Activated T-helper 1 cell treated with anti-CD3 and anti-CD28 coated beads, Interleukin-12 subunit alpha, Interleukin-12 subunit beta, Interleukin-2, Interleukin-4 antibody, amounts not matched to agents 30 ng/mL and 10 ng/mL and 1 ng/mL, durations not matched to agents 14 hours and 24 hours and 36 hours (primary cell): ENCODE results near the gene NUP58. TPM values are rescaled to one million over a fixed set of nuclear protein-coding genes. Genes with fewer than 3 reads are reported as not detected.
A peak's percentile ranks its signal among the peaks of the same experiment; 100 is the strongest.

ENCODE experiments used
- DNase-seq: peaks from one replicate; pipeline ENCODE4 v3.0.0; 2021; ENCODE audit warnings: low spot score
- H3K27ac Mint-ChIP-seq: one replicate; pipeline ENCODE4 v1.8.0; 2021; ENCODE audit warnings: mild to moderate bottlenecking, mixed read lengths
- H3K27me3 Mint-ChIP-seq: one replicate; pipeline ENCODE4 v1.8.0; 2022; ENCODE audit warnings: mild to moderate bottlenecking, moderate library complexity, mixed read lengths; ENCODE audit not compliant: insufficient read depth
- H3K36me3 Mint-ChIP-seq: one replicate; pipeline ENCODE4 v1.8.0; 2021; ENCODE audit warnings: low read depth, mixed read lengths
- H3K4me1 Mint-ChIP-seq: one replicate; pipeline ENCODE4 v1.8.0; 2021; ENCODE audit warnings: low read depth, mixed read lengths
- H3K4me3 Mint-ChIP-seq: one replicate; pipeline ENCODE4 v1.8.0; 2021; ENCODE audit warnings: mild to moderate bottlenecking, moderate library complexity, mixed read lengths
- H3K9me3 Mint-ChIP-seq: one replicate; pipeline ENCODE4 v1.8.0; 2021; ENCODE audit warnings: mixed read lengths
- intact Hi-C: fragments of 100-400 bp; cut with micrococcal nuclease; formaldehyde crosslinking; loops from one replicate; pipeline ENCODE4 v1.15.1; 2024
- total RNA-seq: library from RNA; stranded (reverse); gene quantifications from 2 replicates; pipeline ENCODE4 v1.2.3, GENCODE V29; 2022

Gene NUP58
- total RNA-seq, result 131 and 142 TPM in 2 replicates

DNA sequence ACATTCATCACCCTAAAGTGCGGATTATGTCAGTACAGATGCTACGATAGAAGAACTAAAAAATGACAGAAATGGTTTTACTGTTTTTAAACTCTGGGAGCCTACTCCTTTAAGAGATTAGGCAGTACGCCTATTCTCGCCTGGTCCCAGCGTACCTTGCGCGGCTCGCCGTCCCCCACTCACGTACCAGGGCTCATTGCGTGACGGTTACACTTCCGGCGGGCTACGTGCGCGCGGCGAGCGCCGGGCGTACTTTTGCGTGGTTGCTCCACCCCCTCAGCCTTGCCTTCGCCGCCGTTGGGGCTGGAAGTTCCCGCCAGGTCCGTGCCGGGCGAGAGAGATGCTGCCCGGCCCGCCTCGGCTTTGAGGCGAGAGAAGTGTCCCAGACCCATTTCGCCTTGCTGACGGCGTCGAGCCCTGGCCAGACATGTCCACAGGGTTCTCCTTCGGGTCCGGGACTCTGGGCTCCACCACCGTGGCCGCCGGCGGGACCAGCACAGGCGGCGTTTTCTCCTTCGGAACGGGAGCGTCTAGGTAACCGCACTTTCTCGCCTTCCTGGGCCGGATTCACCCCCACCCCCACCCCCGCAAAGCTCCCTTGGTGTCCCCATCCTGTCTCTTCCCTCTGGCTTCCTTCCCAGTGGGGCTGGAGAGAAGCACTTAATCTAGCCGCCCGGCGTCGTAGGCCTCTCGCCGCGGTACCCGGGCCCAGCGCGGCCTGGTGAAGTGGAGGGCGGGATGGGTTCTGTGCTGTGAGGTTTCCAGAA lies at the start of gene NUP58:
Gene NUP58 (plus strand): TSS at position 279 of the 767 bp plus-strand sequence. CDS start 149 bp downstream, at position 428.
- DNase-seq, result peak; percentile 94
- Mint-ChIP-seq H3K27me3 (peaks cover 4% of the 10 kb centered on the region), H3K36me3 (peaks cover 27% of the 10 kb centered on the region), H3K9me3 (no peaks in the 10 kb centered on the region), H3K4me1 (peaks cover 36% of the 10 kb centered on the region), H3K27ac (peak within 1 kb of the TSS; percentile 94), H3K4me3 (peak within 1 kb of the TSS; percentile 96)
- intact Hi-C loops, result loop anchor here (1.0 to 10.0 kb wide), 8 partner anchors 14 to 1951 kb away; partner anchors contain the start of genes MTMR6, PARP4 and RPL21

DNA sequence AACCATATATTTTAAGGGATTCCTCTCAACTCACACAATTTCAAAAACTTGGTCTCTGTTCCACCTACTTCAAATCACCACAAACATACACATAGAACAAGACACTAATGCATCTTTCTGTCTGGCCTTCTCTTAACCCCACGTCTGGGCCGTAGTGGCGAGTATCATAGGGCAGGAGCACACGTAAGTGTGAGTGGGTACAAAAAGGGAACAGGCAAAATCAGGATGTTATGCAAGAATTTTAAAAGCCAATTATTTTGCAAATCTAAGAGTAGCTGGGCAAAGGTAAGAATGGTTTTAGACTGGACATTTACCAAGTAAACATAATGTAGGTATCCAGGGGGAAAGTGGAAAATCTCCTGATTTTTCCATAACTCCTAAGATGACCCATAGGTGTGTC lies 49.2 kb upstream of the NUP58 start:
- no peak for DNase-seq
- intact Hi-C loops, result no loop called here
- Mint-ChIP-seq H3K4me3 (no peak overlapping the region), H3K27me3 (no peaks in the 10 kb centered on the region), H3K4me1 (no peaks in the 10 kb centered on the region), H3K27ac (no peak overlapping the region), H3K9me3 (no peaks in the 10 kb centered on the region), H3K36me3 (peaks cover 27% of the 10 kb centered on the region)

GRCh38 chr13:25252752-25253151 lies 48.7 kb upstream of the NUP58 start:
- intact Hi-C loops, result no loop called here
- Mint-ChIP-seq H3K9me3 (no peaks in the 10 kb centered on the region), H3K27me3 (no peaks in the 10 kb centered on the region), H3K27ac (no peak overlapping the region), H3K4me3 (no peak overlapping the region), H3K4me1 (no peaks in the 10 kb centered on the region), H3K36me3 (peaks cover 30% of the 10 kb centered on the region)
- DNase-seq, result no peak

DNA sequence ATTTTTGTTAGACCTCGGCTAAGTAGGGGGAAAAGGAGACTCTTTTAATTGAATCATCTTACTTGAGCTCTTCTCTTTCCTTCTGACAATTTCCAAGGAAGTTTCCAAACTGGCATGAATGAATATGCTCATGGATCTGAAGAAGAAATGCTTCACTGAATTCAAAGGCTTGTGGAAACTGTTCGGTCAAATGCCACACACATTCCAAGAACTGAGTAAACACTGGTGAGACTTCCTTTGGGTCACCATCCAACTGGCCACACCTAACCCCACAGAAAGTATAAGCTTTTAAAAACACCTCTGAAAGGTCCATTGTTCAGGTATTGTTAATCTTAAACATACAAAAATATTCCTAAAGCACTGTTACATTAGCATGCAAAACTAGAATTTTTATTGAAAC lies 47.7 kb upstream of the NUP58 start:
- Mint-ChIP-seq H3K4me1 (no peaks in the 10 kb centered on the region), H3K27me3 (no peaks in the 10 kb centered on the region), H3K4me3 (no peak overlapping the region), H3K36me3 (peaks cover 30% of the 10 kb centered on the region), H3K9me3 (no peaks in the 10 kb centered on the region), H3K27ac (no peak overlapping the region)
- intact Hi-C loops, result no loop called here
- DNase-seq, result no peak

DNA sequence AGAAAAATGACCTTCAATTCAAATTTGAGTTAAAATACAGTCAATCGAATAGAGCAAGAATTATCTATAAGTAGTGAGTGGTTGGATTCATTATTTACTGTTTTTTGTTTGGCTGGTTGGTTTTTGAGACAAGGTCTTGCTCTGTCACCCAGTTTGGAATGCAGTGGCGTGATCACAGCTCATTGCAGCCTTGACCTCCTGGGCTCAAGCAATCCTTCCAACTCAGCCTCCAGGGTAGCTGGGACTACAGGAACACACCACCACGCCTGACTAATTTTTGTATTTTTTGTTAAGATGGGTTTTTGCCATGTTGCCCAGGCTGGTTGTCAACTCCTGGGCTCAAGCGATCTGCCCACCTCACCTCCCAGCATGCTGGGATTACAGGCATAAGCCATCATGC lies 39.2 kb upstream of the NUP58 start:
- Mint-ChIP-seq H3K36me3 (peaks cover 21% of the 10 kb centered on the region), H3K27me3 (no peaks in the 10 kb centered on the region), H3K4me1 (no peaks in the 10 kb centered on the region), H3K27ac (no peak overlapping the region), H3K4me3 (no peak overlapping the region), H3K9me3 (no peaks in the 10 kb centered on the region)
- intact Hi-C loops, result no loop called here
- no peak for DNase-seq

GRCh38 chr13:25266706-25267105 lies 34.7 kb upstream of the NUP58 start:
- Mint-ChIP-seq H3K27me3 (no peaks in the 10 kb centered on the region), H3K36me3 (peaks cover 24% of the 10 kb centered on the region), H3K4me3 (no peak overlapping the region), H3K27ac (no peak overlapping the region), H3K9me3 (no peaks in the 10 kb centered on the region), H3K4me1 (no peaks in the 10 kb centered on the region)
- intact Hi-C loops, result loop anchor here (2.0 to 5.0 kb wide), 2 partner anchors 20 to 36 kb away; partner anchors contain the start of genes MTMR6 and NUP58
- DNase-seq, result no peak

- H3K4me1 Mint-ChIP-seq, result no peaks in the 10 kb centered on the region
- intact Hi-C loops, result loop anchor here (2.0 to 5.0 kb wide), 2 partner anchors 19 to 35 kb away; partner anchors contain the start of genes MTMR6 and NUP58
- no peak for DNase-seq
- no peaks in the 10 kb centered on the region for H3K9me3 Mint-ChIP-seq
- H3K36me3 Mint-ChIP-seq, result peaks cover 28% of the 10 kb centered on the region
- H3K27me3 Mint-ChIP-seq, result no peaks in the 10 kb centered on the region
- no peak overlapping the region for H3K27ac Mint-ChIP-seq
- H3K4me3 Mint-ChIP-seq, result no peak overlapping the region
Observed at GRCh38 chr13:25267715-25268114, 33.7 kb upstream of the NUP58 start.

DNA sequence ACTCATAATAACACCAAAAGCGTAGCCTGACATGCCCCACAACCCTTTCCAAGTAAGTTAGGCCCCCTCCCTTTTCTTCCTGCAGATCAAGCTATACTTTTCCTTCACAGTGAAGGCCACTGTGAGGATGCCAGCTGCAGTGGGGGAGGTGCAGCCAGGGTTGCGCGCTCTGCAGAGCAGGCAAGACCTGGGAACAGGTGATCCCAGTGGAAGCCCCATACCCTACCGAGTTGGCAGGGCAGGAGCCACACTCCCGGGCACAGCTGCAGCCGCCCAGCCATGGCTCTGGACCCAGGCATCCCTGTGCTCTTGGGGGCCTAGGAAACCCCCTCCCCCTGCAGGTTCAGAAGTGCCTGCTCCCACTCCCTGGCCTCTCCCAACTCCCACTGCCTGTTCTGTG lies 32.9 kb upstream of the NUP58 start:
- no peaks in the 10 kb centered on the region for H3K4me1 Mint-ChIP-seq
- no peak for DNase-seq
- peaks cover 26% of the 10 kb centered on the region for H3K36me3 Mint-ChIP-seq
- intact Hi-C loops, result loop anchor here (5.0 kb wide), 1 partner anchor 34 kb away; the partner anchor contains the start of gene NUP58
- no peaks in the 10 kb centered on the region for H3K27me3 Mint-ChIP-seq
- no peak overlapping the region for H3K27ac Mint-ChIP-seq
- H3K4me3 Mint-ChIP-seq, result no peak overlapping the region
- no peaks in the 10 kb centered on the region for H3K9me3 Mint-ChIP-seq

DNA sequence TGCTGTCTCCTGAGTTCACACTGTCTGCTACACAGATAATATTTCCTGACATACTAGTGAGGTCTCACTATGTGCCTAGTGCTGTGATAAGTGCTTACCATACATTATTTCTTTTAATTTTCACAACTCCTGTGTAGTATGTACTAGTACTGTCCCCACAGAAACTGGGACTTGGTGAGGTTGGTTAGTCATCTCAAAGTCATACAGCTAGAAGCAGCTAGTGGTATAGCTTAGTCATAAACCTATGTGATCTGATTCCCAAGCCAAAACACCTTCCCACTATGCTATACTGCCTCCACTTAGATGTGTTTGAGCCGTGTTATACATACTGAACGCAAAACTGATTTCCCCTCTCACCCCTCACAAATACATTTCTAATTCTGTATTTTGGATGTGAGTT lies 24.7 kb upstream of the NUP58 start:
- peaks cover 17% of the 10 kb centered on the region for H3K36me3 Mint-ChIP-seq
- H3K27me3 Mint-ChIP-seq, result no peaks in the 10 kb centered on the region
- no peaks in the 10 kb centered on the region for H3K9me3 Mint-ChIP-seq
- intact Hi-C loops, result loop anchor here (1.0 kb wide), 1 partner anchor 11 kb away; the partner anchor contains the start of gene MTMR6
- H3K27ac Mint-ChIP-seq, result no peak overlapping the region
- DNase-seq, result no peak
- peaks cover 46% of the 10 kb centered on the region for H3K4me1 Mint-ChIP-seq
- H3K4me3 Mint-ChIP-seq, result no peak overlapping the region

- H3K27ac Mint-ChIP-seq, result no peak overlapping the region
- peaks cover 72% of the 10 kb centered on the region for H3K4me1 Mint-ChIP-seq
- no peak for DNase-seq
- H3K4me3 Mint-ChIP-seq, result no peak overlapping the region
- H3K27me3 Mint-ChIP-seq, result no peaks in the 10 kb centered on the region
- intact Hi-C loops, result loop anchor here (10.0 kb wide), 3 partner anchors 604 to 1006 kb away; partner anchors contain the start of gene CDK8
- peaks cover 15% of the 10 kb centered on the region for H3K36me3 Mint-ChIP-seq
- no peaks in the 10 kb centered on the region for H3K9me3 Mint-ChIP-seq
Observed at GRCh38 chr13:25280396-25280795, 21.0 kb upstream of the NUP58 start.

DNA sequence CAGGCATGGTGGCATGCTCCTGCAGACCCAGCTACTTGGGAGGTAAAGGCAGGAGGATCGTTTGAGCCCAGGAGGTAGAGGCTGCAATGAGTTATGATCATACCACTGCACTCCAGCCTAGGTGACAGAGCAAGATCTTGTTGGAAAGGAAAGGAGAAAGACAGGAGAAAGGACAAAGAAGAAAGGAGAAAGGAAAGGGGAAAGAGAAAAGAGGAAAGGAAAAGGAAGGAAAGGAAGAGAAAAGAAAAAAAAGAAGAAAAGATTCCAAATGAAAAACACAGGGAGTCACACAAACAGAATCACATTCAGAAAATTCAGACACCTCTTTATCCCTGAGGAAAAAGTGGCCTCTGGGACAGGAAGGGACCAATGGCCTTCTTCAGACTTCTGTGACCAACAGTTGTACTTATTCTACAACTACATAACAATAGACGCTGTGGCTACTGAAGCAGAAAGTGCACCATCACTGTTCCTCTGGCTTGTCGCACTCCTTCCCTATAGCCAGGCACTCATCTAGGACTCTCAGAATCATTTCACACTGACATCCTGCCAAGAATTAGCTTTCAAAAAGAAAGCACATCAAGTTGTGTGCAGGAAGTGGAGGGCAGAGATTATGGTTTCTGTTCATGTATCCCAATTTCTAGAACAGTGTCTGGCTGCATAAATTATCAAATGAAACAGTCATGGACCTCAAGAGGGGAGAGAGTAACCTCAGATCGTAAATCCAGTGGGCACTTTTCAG lies 20.1 kb upstream of the NUP58 start:
- H3K9me3 Mint-ChIP-seq, result no peaks in the 10 kb centered on the region
- H3K27ac Mint-ChIP-seq, result peak overlapping the region; percentile 73
- intact Hi-C loops, result loop anchor here (10.0 kb wide), 3 partner anchors 603 to 1007 kb away; partner anchors contain the start of gene CDK8
- DNase-seq, result no peak
- H3K27me3 Mint-ChIP-seq, result no peaks in the 10 kb centered on the region
- peaks cover 17% of the 10 kb centered on the region for H3K36me3 Mint-ChIP-seq
- H3K4me1 Mint-ChIP-seq, result peaks cover 71% of the 10 kb centered on the region
- no peak overlapping the region for H3K4me3 Mint-ChIP-seq

- no peak overlapping the region for H3K4me3 Mint-ChIP-seq
- no peaks in the 10 kb centered on the region for H3K9me3 Mint-ChIP-seq
- H3K4me1 Mint-ChIP-seq, result peaks cover 68% of the 10 kb centered on the region
- intact Hi-C loops, result loop anchor here (10.0 kb wide), 3 partner anchors 603 to 1007 kb away; partner anchors contain the start of gene CDK8
- peaks cover 17% of the 10 kb centered on the region for H3K36me3 Mint-ChIP-seq
- peak overlapping the region; percentile 73 for H3K27ac Mint-ChIP-seq
- H3K27me3 Mint-ChIP-seq, result no peaks in the 10 kb centered on the region
- no peak for DNase-seq
Observed at GRCh38 chr13:25281935-25282332, 19.5 kb upstream of the NUP58 start.
